C1 segment of cervical spinal cord (tissue), 14 donors: ENCODE measurements around the gene TNF.

Source experiments
- DNase-seq, 14 donors: peaks; one replicate each; lab custom pipeline; 2025; lab: John Stamatoyannopoulos, UW

Gene TNF

GRCh38 chr6:31626952-31627351, 51.6 kb downstream of the TNF start:
- DNase-seq, result no peak

- DNase-seq, result no peak
Measured at GRCh38 chr6:31627690-31628287, 52.4 kb downstream of the TNF start.
